GM19452 (cell line): ENCODE data around the gene XPO6.
A peak's percentile ranks its signal among the peaks of the same experiment; 100 is the strongest.
"Not testable (repeated sequence)": the region's sequence is repeated elsewhere in the genome, so short reads cannot be mapped to it uniquely, and the experiment has no call there.

Source experiments
- ATAC-seq: cut with Tn5 transposase; IDR thresholded peaks from one replicate; pipeline ENCODE4 v1.9.1; 2021; ENCODE audit not compliant: unreplicated experiment

The XPO6 gene

GRCh38 chr16:28211758-28212531, at the start of gene XPO6:
Gene XPO6 (minus strand): TSS chr16:28211965. CDS start chr16:28211368, 597 bp downstream.
- peak; percentile 85 for ATAC-seq

- no peak for ATAC-seq
These were observed 48.4 kb upstream of the XPO6 start for GRCh38 chr16:28260193-28260592.

- no peak for ATAC-seq
These were observed 48.0 kb upstream of the XPO6 start for GRCh38 chr16:28259781-28260150.

- ATAC-seq, result no peak
These were observed 47.5 kb upstream of the XPO6 start for GRCh38 chr16:28259091-28259780.

GRCh38 chr16:28258567-28258966, 46.8 kb upstream of the XPO6 start:
- no peak for ATAC-seq

GRCh38 chr16:28257256-28257655, 45.5 kb upstream of the XPO6 start:
- no peak for ATAC-seq

GRCh38 chr16:28255838-28256237, 44.1 kb upstream of the XPO6 start:
- ATAC-seq, result no peak

- ATAC-seq, result no peak
These were observed 42.4 kb upstream of the XPO6 start for GRCh38 chr16:28254158-28254557.

- no peak for ATAC-seq
These were observed 39.2 kb upstream of the XPO6 start for GRCh38 chr16:28250999-28251398.

- ATAC-seq, result not testable (repeated sequence)
These were observed 37.7 kb upstream of the XPO6 start for GRCh38 chr16:28249483-28249882.

- no peak for ATAC-seq
These were observed 30.2 kb upstream of the XPO6 start for GRCh38 chr16:28241924-28242323.

GRCh38 chr16:28237754-28238357, 26.1 kb upstream of the XPO6 start:
- no peak for ATAC-seq

GRCh38 chr16:28231763-28232162, 20.0 kb upstream of the XPO6 start:
- ATAC-seq, result no peak

- not testable (repeated sequence) for ATAC-seq
These were observed 12.1 kb upstream of the XPO6 start for GRCh38 chr16:28223909-28224308.

GRCh38 chr16:28219777-28220176, 8.0 kb upstream of the XPO6 start:
- ATAC-seq, result not testable (repeated sequence)

GRCh38 chr16:28219282-28219681, 7.5 kb upstream of the XPO6 start:
- no peak for ATAC-seq

- ATAC-seq, result no peak
These were observed 6.3 kb upstream of the XPO6 start for GRCh38 chr16:28218109-28218508.

GRCh38 chr16:28217326-28217725, 5.6 kb upstream of the XPO6 start:
- ATAC-seq, result no peak

- ATAC-seq, result no peak
These were observed 1.6 kb upstream of the XPO6 start for GRCh38 chr16:28213396-28213795.

- ATAC-seq, result no peak
These were observed 738 bp upstream of the XPO6 start for GRCh38 chr16:28212532-28212873.

GRCh38 chr16:28210979-28211588, 681 bp downstream of the XPO6 start:
- peak; percentile 41 for ATAC-seq

GRCh38 chr16:28210264-28210663, 1.5 kb downstream of the XPO6 start:
- ATAC-seq, result no peak
